Esophagus squamous epithelium (tissue), 5 donors: ENCODE measurements around the gene S100A14. TPM values are rescaled to one million over a fixed set of nuclear protein-coding genes. Genes with fewer than 3 reads are reported as not detected.
"Not testable (repeated sequence)": the region's sequence is repeated elsewhere in the genome, so short reads cannot be mapped to it uniquely, and the experiment has no call there.

Source experiments
- DNase-seq: peaks from one replicate; lab custom pipeline; 2025; lab: John Stamatoyannopoulos, UW
- H3K27ac ChIP-seq, 4 donors: fragments of 200-600 bp; sonication (generic); one replicate each; pipeline ENCODE4 v1.5.1; 2016 to 2019; ENCODE audit warnings: mild to moderate bottlenecking in 1 of 4
- H3K27me3 ChIP-seq, 4 donors: fragments of 200-600 bp; sonication (generic); 1 replicate in 3 of 4; 2 replicates in 1 of 4; pipeline versions ENCODE4 v1.5.1 to v1.6.0; 2017 to 2021; ENCODE audit warnings: antibody characterized with exemption in 1 of 4
- H3K36me3 ChIP-seq, 3 donors: fragments of 200-600 bp; sonication (generic); one replicate each; pipeline ENCODE4 v1.5.1; 2016 to 2019
- H3K4me1 ChIP-seq, 3 donors: fragments of 200-600 bp; sonication (generic); one replicate each; pipeline ENCODE4 v1.5.1; 2017 to 2019
- H3K4me3 ChIP-seq, 4 donors: fragments of 200-600 bp; sonication (generic); 1 replicate in 3 of 4; 2 replicates in 1 of 4; pipeline ENCODE4 v1.5.1; 2016 to 2019; ENCODE audit warnings: mild to moderate bottlenecking in 2 of 4, moderate library complexity in 1 of 4
- H3K9me3 ChIP-seq, 3 donors: fragments of 200-600 bp; sonication (generic); one replicate each; pipeline ENCODE4 v1.5.1; 2016 to 2019
- POLR2A ChIP-seq, 4 donors: fragments of 450-650 bp; IDR thresholded peaks; one replicate each; pipeline ENCODE4 v1.6.1; 2017; ENCODE audit warnings: antibody characterized with exemption in 4 of 4, mild to moderate bottlenecking in 4 of 4, moderate library complexity in 3 of 4
- WGBS, 2 donors: methylation state at CpG; one replicate each; pipeline ENCODE4 v1.1.5; 2018; 5-methylcytosine and 5-hydroxymethylcytosine counted together
- intact Hi-C: fragments of 100-400 bp; cut with DNase I; formaldehyde crosslinking; loops from one replicate; pipeline ENCODE4 v1.15.0; 2022
- total RNA-seq, 4 donors: library from RNA; depleted of rRNA; stranded (reverse); fragments of >200 nt; gene quantifications; one replicate each; pipeline ENCODE4 v1.1.0, GENCODE V29; 2016
- TF ChIP-seq, protein P1 (sequence below), 6 experiments: fragments of 450-650 bp in 4 of 6; fragments of 200-600 bp in 2 of 6; sonication (generic) in 2 of 6; IDR thresholded peaks; one replicate each; pipeline ENCODE4 v1.5.1; 2016 to 2019; ENCODE audit warnings: antibody characterized with exemption in 6 of 6, mild to moderate bottlenecking in 4 of 6, moderate library complexity in 4 of 6
- donor health status: DM: yes; HTN: yes; CAD: no.

Gene S100A14
- total RNA-seq, 4 donors from 2014 or later = 1,580 to 2,481 (median 2,030) TPM

- no peak overlapping the region for H3K4me3 ChIP-seq
- DNase-seq = no peak
- intact Hi-C loops = loop anchor here (5.0 kb wide), 1 partner anchor 35 kb away; the partner anchor contains the start of gene S100A16
- H3K27me3 ChIP-seq = no peaks in the 10 kb centered on the region
- H3K36me3 ChIP-seq = no peaks in the 10 kb centered on the region
- peak overlapping the region; percentile 7 to 82 (median 50) for H3K27ac ChIP-seq
- H3K4me1 ChIP-seq = peaks cover 5 to 58% (median 31%) of the 10 kb centered on the region in 3 donors
- 31 to 34% methylated on average over 9 of the region's 9 CpGs for WGBS, 2 donors
- TF ChIP-seq POLR2A (IDR thresholded peaks at IDR 0.05) = no peak
- TF ChIP-seq, protein P1, sequence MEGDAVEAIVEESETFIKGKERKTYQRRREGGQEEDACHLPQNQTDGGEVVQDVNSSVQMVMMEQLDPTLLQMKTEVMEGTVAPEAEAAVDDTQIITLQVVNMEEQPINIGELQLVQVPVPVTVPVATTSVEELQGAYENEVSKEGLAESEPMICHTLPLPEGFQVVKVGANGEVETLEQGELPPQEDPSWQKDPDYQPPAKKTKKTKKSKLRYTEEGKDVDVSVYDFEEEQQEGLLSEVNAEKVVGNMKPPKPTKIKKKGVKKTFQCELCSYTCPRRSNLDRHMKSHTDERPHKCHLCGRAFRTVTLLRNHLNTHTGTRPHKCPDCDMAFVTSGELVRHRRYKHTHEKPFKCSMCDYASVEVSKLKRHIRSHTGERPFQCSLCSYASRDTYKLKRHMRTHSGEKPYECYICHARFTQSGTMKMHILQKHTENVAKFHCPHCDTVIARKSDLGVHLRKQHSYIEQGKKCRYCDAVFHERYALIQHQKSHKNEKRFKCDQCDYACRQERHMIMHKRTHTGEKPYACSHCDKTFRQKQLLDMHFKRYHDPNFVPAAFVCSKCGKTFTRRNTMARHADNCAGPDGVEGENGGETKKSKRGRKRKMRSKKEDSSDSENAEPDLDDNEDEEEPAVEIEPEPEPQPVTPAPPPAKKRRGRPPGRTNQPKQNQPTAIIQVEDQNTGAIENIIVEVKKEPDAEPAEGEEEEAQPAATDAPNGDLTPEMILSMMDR (IDR thresholded peaks at IDR 0.05) = no peak
- no peaks in the 10 kb centered on the region for H3K9me3 ChIP-seq
Measured at GRCh38 chr1:153577624-153578051, 38.5 kb downstream of the S100A14 start.

- H3K4me3 ChIP-seq = no peak overlapping the region
- H3K27me3 ChIP-seq = no peaks in the 10 kb centered on the region
- TF ChIP-seq POLR2A (IDR thresholded peaks at IDR 0.05) = no peak
- TF ChIP-seq, protein P1 (IDR thresholded peaks at IDR 0.05) = no peak
- H3K9me3 ChIP-seq = no peaks in the 10 kb centered on the region
- peak overlapping the region in 3 of 4 donors; percentile 43 to 82 (median 58) for H3K27ac ChIP-seq
- intact Hi-C loops = loop anchor here (5.0 kb wide), 1 partner anchor 35 kb away; the partner anchor contains the start of gene S100A16
- peaks cover 8 to 63% (median 36%) of the 10 kb centered on the region in 3 donors for H3K4me1 ChIP-seq
- WGBS, 2 donors = 22 to 32% methylated on average over 4 of the region's 4 CpGs
- DNase-seq = no peak
- no peaks in the 10 kb centered on the region for H3K36me3 ChIP-seq
Measured at GRCh38 chr1:153577138-153577537, 39.0 kb downstream of the S100A14 start.

GRCh38 chr1:153575497-153575896, 40.6 kb downstream of the S100A14 start:
- peaks cover 10 to 71% (median 40%) of the 10 kb centered on the region in 3 donors for H3K4me1 ChIP-seq
- not testable (repeated sequence) for H3K4me3 ChIP-seq, H3K36me3 ChIP-seq, H3K9me3 ChIP-seq, H3K27me3 ChIP-seq, DNase-seq
- WGBS, 2 donors = 41 to 54% methylated on average over 4 to 10 of the region's 10 CpGs
- intact Hi-C loops = loop anchor here (5.0 kb wide), 1 partner anchor 37 kb away; the partner anchor contains the start of gene S100A16
- peak overlapping the region in 3 of 4 donors; percentile 6 to 63 (median 38) for H3K27ac ChIP-seq

GRCh38 chr1:153575081-153575491, 41.0 kb downstream of the S100A14 start:
- intact Hi-C loops = loop anchor here (5.0 kb wide), 1 partner anchor 37 kb away; the partner anchor contains the start of gene S100A16
- not testable (repeated sequence) for H3K4me3 ChIP-seq, DNase-seq, H3K36me3 ChIP-seq, H3K27me3 ChIP-seq, H3K9me3 ChIP-seq
- WGBS, 2 donors = 90% methylated on average over 7 of the region's 35 CpGs; no CpG with 5 or more reads in 1 of the 2 donors
- peaks cover 10 to 71% (median 40%) of the 10 kb centered on the region in 3 donors for H3K4me1 ChIP-seq
- peak overlapping the region in 3 of 4 donors; percentile 6 to 63 (median 25) for H3K27ac ChIP-seq

DNA sequence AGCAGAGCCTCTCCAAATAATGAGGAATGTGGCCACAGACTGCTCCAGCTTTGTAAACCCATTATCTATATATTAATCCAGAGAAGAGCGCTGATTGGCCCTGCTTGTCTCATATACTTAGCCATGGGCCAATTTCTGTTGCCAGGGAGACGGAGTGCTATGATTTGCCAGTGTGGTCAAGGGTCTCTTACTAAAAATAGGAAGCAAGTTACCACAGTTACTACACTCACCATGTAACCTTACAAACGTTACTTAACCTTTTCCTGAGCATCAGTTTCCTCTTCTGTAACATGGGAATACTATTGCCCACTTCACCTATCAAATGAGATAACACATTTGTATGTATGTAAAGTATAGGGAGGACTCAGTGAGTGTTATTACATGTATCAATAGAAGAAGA, 42.8 kb downstream of the S100A14 start:
- WGBS, 2 donors = 65 to 69% methylated on average over 3 of the region's 3 CpGs
- intact Hi-C loops = no loop called here

DNA sequence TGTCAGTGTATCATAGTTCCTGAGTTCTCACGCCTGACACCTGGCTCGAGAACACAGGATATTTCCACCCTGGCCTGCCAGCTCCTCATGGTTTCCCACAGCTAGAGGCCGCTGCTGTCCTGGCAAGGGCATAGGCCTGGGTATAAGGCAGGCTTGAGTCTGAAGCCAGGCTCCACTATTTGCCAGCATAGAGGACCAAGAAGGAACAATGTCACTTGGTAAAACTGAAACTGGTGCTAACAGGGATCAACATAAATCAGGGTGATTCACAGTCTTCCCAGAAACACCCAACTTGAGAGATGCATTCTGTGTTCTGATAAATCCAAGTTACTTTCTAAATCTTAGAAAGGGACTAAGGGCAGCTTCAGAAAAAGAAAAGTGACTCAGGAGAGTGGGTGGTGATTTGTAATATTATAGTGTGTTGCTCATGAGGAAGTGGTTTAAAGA, 43.5 kb downstream of the S100A14 start:
- no peak overlapping the region for H3K4me3 ChIP-seq
- intact Hi-C loops = no loop called here
- H3K27ac ChIP-seq = peak overlapping the region; percentile 77 to 85 (median 80)
- no peak for TF ChIP-seq POLR2A (IDR thresholded peaks at IDR 0.05)
- TF ChIP-seq, protein P1 (IDR thresholded peaks at IDR 0.05) = peak; percentile 68 to 95 (median 90)
- WGBS, 2 donors = 0 to 9% methylated on average over 2 to 3 of the region's 3 CpGs
- no peak for DNase-seq
- H3K9me3 ChIP-seq = no peaks in the 10 kb centered on the region
- peaks cover 26 to 76% (median 46%) of the 10 kb centered on the region in 3 donors for H3K4me1 ChIP-seq
- H3K27me3 ChIP-seq = no peaks in the 10 kb centered on the region
- no peaks in the 10 kb centered on the region for H3K36me3 ChIP-seq

More for the DNA sequence above, 42.8 kb downstream of the S100A14 start:
- Histone ChIP-seq H3K9me3 (no peaks in the 10 kb centered on the region), H3K27me3 (no peaks in the 10 kb centered on the region), H3K27ac (peak overlapping the region; percentile 77 to 85 (median 80)), H3K4me1 (peaks cover 19 to 76% (median 46%) of the 10 kb centered on the region in 3 donors), H3K36me3 (no peaks in the 10 kb centered on the region), H3K4me3 (no peak overlapping the region)
- no peak for TF ChIP-seq POLR2A (IDR thresholded peaks at IDR 0.05)
- TF ChIP-seq, protein P1 (IDR thresholded peaks at IDR 0.05) = no peak
- DNase-seq = no peak
